ENCODE measurements around the gene AKTIP. TPM values are rescaled to one million over a fixed set of nuclear protein-coding genes. Genes with fewer than 3 reads are reported as not detected.

AKTIP gene
- total RNA-seq, 1 experiment from 2014 or later = 26.1 TPM

DNA sequence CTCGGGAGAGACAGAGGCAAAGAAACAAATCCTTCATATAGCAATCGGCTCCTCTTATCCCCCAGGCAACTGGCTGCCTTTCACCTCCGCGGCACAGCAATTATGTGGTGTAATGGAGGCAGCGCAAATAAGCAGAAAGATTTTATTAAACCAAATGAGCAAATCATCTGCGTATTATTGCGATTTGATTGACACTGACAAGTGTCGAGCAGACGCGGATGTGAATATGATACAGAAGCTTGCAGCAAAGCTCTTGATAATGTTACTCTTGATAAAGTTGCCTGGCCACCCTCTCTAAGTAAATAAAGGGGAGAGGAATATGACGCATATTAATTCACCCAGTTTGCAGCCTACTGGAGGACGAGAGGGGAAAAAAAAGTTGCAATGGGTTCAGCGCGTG is 26.5 kb upstream of the AKTIP start:
- in situ Hi-C loops (cut with HindIII; ENCODE audit: low pct_unique_long_range_greater_than_20kb, low sequenced_read_pairs) = no loop called here

DNA sequence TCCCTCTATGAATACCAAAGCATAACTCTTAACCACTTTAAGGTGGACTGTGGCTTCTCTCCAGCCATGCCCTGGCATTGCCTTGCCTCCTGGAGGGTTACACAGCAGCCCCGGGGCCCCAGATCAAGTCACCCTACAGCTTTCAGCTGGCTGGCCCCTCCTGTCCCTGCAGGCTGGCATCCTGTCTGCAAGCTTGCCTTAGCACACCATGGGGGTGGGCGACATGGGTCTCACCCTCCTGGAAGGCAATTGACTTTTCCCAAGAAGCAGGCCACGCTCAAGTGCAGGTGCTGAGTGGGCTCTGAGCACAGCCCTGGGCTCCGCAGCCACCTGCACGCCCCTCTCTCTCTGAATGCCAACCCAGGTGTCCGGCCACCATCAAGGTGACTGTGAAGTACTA is 25.8 kb upstream of the AKTIP start:
- no TSS peak for BruUV-seq (replicated peaks)
- H3K4me3 ChIP-seq (ENCODE audit: low read depth in 2 of 2, low read length in 2 of 2) = no peak overlapping the region
- no peak for DNase-seq (ENCODE audit: low read depth, low spot score)
- intact Hi-C loops (cut with micrococcal nuclease; ENCODE audit: unreplicated experiment) (no loop called here), in situ Hi-C loops (cut with HindIII; ENCODE audit: low pct_unique_long_range_greater_than_20kb, low sequenced_read_pairs) (no loop called here)
- no peaks in the 10 kb centered on the region for H3K36me3 ChIP-seq (ENCODE audit: control insufficient read depth, insufficient read depth, low read length)
- TF ChIP-seq TCF7L2 (IDR thresholded peaks at IDR 0.05; ENCODE audit: low read depth, low read length) = no peak
- TF ChIP-seq, protein P1, sequence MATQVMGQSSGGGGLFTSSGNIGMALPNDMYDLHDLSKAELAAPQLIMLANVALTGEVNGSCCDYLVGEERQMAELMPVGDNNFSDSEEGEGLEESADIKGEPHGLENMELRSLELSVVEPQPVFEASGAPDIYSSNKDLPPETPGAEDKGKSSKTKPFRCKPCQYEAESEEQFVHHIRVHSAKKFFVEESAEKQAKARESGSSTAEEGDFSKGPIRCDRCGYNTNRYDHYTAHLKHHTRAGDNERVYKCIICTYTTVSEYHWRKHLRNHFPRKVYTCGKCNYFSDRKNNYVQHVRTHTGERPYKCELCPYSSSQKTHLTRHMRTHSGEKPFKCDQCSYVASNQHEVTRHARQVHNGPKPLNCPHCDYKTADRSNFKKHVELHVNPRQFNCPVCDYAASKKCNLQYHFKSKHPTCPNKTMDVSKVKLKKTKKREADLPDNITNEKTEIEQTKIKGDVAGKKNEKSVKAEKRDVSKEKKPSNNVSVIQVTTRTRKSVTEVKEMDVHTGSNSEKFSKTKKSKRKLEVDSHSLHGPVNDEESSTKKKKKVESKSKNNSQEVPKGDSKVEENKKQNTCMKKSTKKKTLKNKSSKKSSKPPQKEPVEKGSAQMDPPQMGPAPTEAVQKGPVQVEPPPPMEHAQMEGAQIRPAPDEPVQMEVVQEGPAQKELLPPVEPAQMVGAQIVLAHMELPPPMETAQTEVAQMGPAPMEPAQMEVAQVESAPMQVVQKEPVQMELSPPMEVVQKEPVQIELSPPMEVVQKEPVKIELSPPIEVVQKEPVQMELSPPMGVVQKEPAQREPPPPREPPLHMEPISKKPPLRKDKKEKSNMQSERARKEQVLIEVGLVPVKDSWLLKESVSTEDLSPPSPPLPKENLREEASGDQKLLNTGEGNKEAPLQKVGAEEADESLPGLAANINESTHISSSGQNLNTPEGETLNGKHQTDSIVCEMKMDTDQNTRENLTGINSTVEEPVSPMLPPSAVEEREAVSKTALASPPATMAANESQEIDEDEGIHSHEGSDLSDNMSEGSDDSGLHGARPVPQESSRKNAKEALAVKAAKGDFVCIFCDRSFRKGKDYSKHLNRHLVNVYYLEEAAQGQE (IDR thresholded peaks at IDR 0.05; ENCODE audit: insufficient read depth in 1 of 2, low read depth in 2 of 2, low read length in 1 of 2) = no peak
- TF ChIP-seq SIN3A (IDR thresholded peaks at IDR 0.05; ENCODE audit: borderline replicate concordance, insufficient read depth, low read depth, low read length) = no peak
- TF ChIP-seq, protein P2, sequence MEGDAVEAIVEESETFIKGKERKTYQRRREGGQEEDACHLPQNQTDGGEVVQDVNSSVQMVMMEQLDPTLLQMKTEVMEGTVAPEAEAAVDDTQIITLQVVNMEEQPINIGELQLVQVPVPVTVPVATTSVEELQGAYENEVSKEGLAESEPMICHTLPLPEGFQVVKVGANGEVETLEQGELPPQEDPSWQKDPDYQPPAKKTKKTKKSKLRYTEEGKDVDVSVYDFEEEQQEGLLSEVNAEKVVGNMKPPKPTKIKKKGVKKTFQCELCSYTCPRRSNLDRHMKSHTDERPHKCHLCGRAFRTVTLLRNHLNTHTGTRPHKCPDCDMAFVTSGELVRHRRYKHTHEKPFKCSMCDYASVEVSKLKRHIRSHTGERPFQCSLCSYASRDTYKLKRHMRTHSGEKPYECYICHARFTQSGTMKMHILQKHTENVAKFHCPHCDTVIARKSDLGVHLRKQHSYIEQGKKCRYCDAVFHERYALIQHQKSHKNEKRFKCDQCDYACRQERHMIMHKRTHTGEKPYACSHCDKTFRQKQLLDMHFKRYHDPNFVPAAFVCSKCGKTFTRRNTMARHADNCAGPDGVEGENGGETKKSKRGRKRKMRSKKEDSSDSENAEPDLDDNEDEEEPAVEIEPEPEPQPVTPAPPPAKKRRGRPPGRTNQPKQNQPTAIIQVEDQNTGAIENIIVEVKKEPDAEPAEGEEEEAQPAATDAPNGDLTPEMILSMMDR (IDR thresholded peaks at IDR 0.05) = no peak
- TF ChIP-seq POLR2AphosphoS5 (IDR thresholded peaks at IDR 0.05; ENCODE audit: low read depth, low read length) = no peak
- POLR2A ChIA-PET = no interaction called here
- CTCF ChIA-PET = no interaction called here
- no peak overlapping the region for H3K27ac ChIP-seq (ENCODE audit: low read length)
- no peaks in the 10 kb centered on the region for H3K27me3 ChIP-seq (ENCODE audit: control insufficient read depth, insufficient read depth, low read length)
- H3K4me1 ChIP-seq (ENCODE audit: control insufficient read depth, insufficient read depth, low read length) = no peaks in the 10 kb centered on the region
- no peaks in the 10 kb centered on the region for H3K9me3 ChIP-seq (ENCODE audit: control insufficient read depth, insufficient read depth, low read depth, low read length)
- no peak for ATAC-seq

More for the DNA sequence above, 26.5 kb upstream of the AKTIP start:
- no peak for ATAC-seq
- Histone ChIP-seq H3K4me3 (ENCODE audit: low read depth in 2 of 2, low read length in 2 of 2) (no peak overlapping the region), H3K4me1 (ENCODE audit: control insufficient read depth, insufficient read depth, low read length) (no peaks in the 10 kb centered on the region), H3K36me3 (ENCODE audit: control insufficient read depth, insufficient read depth, low read length) (no peaks in the 10 kb centered on the region), H3K27me3 (ENCODE audit: control insufficient read depth, insufficient read depth, low read length) (no peaks in the 10 kb centered on the region), H3K27ac (ENCODE audit: low read length) (no peak overlapping the region), H3K9me3 (ENCODE audit: control insufficient read depth, insufficient read depth, low read depth, low read length) (no peaks in the 10 kb centered on the region)
- ChIA-PET POLR2A (no interaction called here), CTCF (no interaction called here)
- intact Hi-C loops (cut with micrococcal nuclease; ENCODE audit: unreplicated experiment) = no loop called here
- no peak for DNase-seq (ENCODE audit: low read depth, low spot score)
- no TSS peak for BruUV-seq (replicated peaks)
- TF ChIP-seq SIN3A (IDR thresholded peaks at IDR 0.05; ENCODE audit: borderline replicate concordance, insufficient read depth, low read depth, low read length) (no peak), TCF7L2 (IDR thresholded peaks at IDR 0.05; ENCODE audit: low read depth, low read length) (no peak), POLR2AphosphoS5 (IDR thresholded peaks at IDR 0.05; ENCODE audit: low read depth, low read length) (no peak)
- TF ChIP-seq, protein P2 (IDR thresholded peaks at IDR 0.05) = no peak
- TF ChIP-seq, protein P1 (IDR thresholded peaks at IDR 0.05; ENCODE audit: insufficient read depth in 1 of 2, low read depth in 2 of 2, low read length in 1 of 2) = no peak

Data from Panc1 (cell line).